K562 (cell line): ENCODE measurements around the gene TTLL8. TPM values are rescaled to one million over a fixed set of nuclear protein-coding genes. Genes with fewer than 3 reads are reported as not detected.
"Not testable (repeated sequence)": the region's sequence is repeated elsewhere in the genome, so short reads cannot be mapped to it uniquely, and the experiment has no call there.

Experiments used
- ATAC-seq: fragments of 200-7000 bp; cut with Tn5 transposase; 3 replicates; pipeline ENCODE4 v1.9.1; 2020; ENCODE audit warnings: moderate library complexity
- BruUV-seq: library from RNA; stranded (reverse); fragments of 400-500 nt; replicated peaks from 2 replicates; lab custom pipeline; 2021; lab: Mats Ljungman, UMichigan
- CTCF ChIA-PET: fragments of 300-600 bp; formaldehyde crosslinking; extraction: SDS; loops from one replicate; lab custom pipeline; 2021; ENCODE audit warnings: low intra/inter-chr PET ratio; lab: Yijun Ruan, JAX
- POLR2A ChIA-PET: fragments of 300-600, 350-650 bp; sonication (Branson Sonifier 250); formaldehyde crosslinking; extraction: SDS; loops from one replicate; lab custom pipeline; 2021; ENCODE audit warnings: antibody characterized with exemption, inconsistent platforms; lab: Yijun Ruan, JAX
- DNase-seq, 4 experiments: peaks; one replicate each; pipeline versions ENCODE4 v3.0.0 to v3.0.0-alpha.2; 2011 to 2018; ENCODE audit warnings: low spot score in 3 of 4, mixed read lengths in 3 of 4; ENCODE audit errors: extremely low read depth in 1 of 4
- FAIRE-seq: peaks from 2 replicates; lab custom pipeline; 2011; peaks lifted over from hg19 to GRCh38; lab: Jason Lieb, UNC
- H2AFZ ChIP-seq: 2 replicates; pipeline ENCODE4 v1.6.0; 2011; ENCODE audit warnings: low read depth, low read length, control low read depth, inconsistent platforms
- H3K27ac ChIP-seq: fragments of 200-600 bp; 3 replicates; pipeline ENCODE4 v1.8.0; 2011; ENCODE audit warnings: low read depth, mild to moderate bottlenecking, control low read depth, inconsistent platforms, low read length, moderate library complexity, mixed read lengths; ENCODE audit errors: extremely low read depth
- H3K27me3 ChIP-seq, 2 experiments: fragments of 300-600 bp in 1 of 2; 2 replicates in 1 of 2; 3 replicates in 1 of 2; pipeline versions ENCODE4 v1.6.0 to v1.8.0; 2011; ENCODE audit warnings: inconsistent platforms in 2 of 2, low read length in 2 of 2, mild to moderate bottlenecking in 1 of 2, mixed read lengths in 1 of 2, moderate library complexity in 1 of 2; ENCODE audit not compliant: control insufficient read depth in 2 of 2, insufficient read depth in 2 of 2
- H3K36me3 ChIP-seq: fragments of 300-600 bp; 3 replicates; pipeline ENCODE4 v1.8.0; 2011; ENCODE audit warnings: mild to moderate bottlenecking, low read length, inconsistent platforms; ENCODE audit not compliant: control insufficient read depth, insufficient read depth
- H3K4me1 ChIP-seq, 2 experiments: fragments of 200-600 bp in 1 of 2; replicated peaks in 1 of 2; 2 replicates in 1 of 2; 3 replicates in 1 of 2; pipeline versions ENCODE4 v1.5.1 to v1.8.0; 2011; ENCODE audit warnings: inconsistent platforms in 2 of 2, low read length in 2 of 2, mild to moderate bottlenecking in 1 of 2, mixed read lengths in 1 of 2, moderate library complexity in 1 of 2; ENCODE audit not compliant: control insufficient read depth in 2 of 2, insufficient read depth in 2 of 2
- H3K4me2 ChIP-seq: 2 replicates; pipeline ENCODE4 v1.6.1; 2011; ENCODE audit warnings: low read length, control low read depth, inconsistent platforms, mixed read lengths; ENCODE audit not compliant: insufficient read depth
- H3K4me3 ChIP-seq: fragments of 200-600 bp; sonication (generic), shearing (Covaris generic); 2 replicates; pipeline ENCODE4 v1.5.1; 2016; ENCODE audit warnings: control low read depth, inconsistent platforms
- H3K79me2 ChIP-seq: fragments of 200-600 bp; 3 replicates; pipeline ENCODE4 v1.8.0; 2011; ENCODE audit warnings: low read length, inconsistent platforms; ENCODE audit not compliant: control insufficient read depth, insufficient read depth
- H3K9ac ChIP-seq, 2 experiments: 2 replicates each; pipeline versions ENCODE4 v1.6.0 to v1.6.1; 2011; ENCODE audit warnings: low read depth in 2 of 2, low read length in 2 of 2, control low read depth in 1 of 2, inconsistent platforms in 1 of 2, mild to moderate bottlenecking in 1 of 2, mixed read lengths in 1 of 2; ENCODE audit not compliant: insufficient read depth in 1 of 2
- H3K9me1 ChIP-seq: one replicate; pipeline ENCODE4 v1.6.0; 2011; ENCODE audit warnings: inconsistent platforms, mild to moderate bottlenecking, low read length, moderate library complexity; ENCODE audit not compliant: control insufficient read depth, insufficient read depth
- H3K9me3 ChIP-seq: replicated peaks from 2 replicates; pipeline ENCODE4 v1.5.1; 2011; ENCODE audit warnings: low read depth, low read length, inconsistent platforms; ENCODE audit not compliant: control insufficient read depth, insufficient read depth
- H4K20me1 ChIP-seq: replicated peaks from 2 replicates; pipeline ENCODE4 v1.6.1; 2011; ENCODE audit warnings: low read length, inconsistent platforms, mixed read lengths; ENCODE audit not compliant: control insufficient read depth, insufficient read depth
- ARNT ChIP-seq, 2 experiments: fragments of 450-650 bp; IDR thresholded peaks; 2 replicates each; pipeline ENCODE4 v1.6.1; 2016; ENCODE audit warnings: mild to moderate bottlenecking in 1 of 2
- CEBPB ChIP-seq: fragments of 450-650 bp; IDR thresholded peaks from 2 replicates; pipeline ENCODE4 v1.6.1; 2016; ENCODE audit warnings: missing genetic modification characterization, missing compliant biosample characterization
- LEF1 ChIP-seq: fragments of 450-650 bp; IDR thresholded peaks from 2 replicates; pipeline ENCODE4 v1.6.1; 2016; ENCODE audit warnings: mild to moderate bottlenecking
- RAD21 ChIP-seq, 2 experiments: fragments of 250-450 bp in 1 of 2; fragments of 450-650 bp in 1 of 2; sonication (Bioruptor Pico) in 1 of 2; formaldehyde crosslinking in 1 of 2; IDR thresholded peaks in 1 of 2; conservative IDR thresholded peaks in 1 of 2; 2 replicates each; pipeline versions ENCODE4 v1.4.0 to v1.8.0; 2020 to 2022; ENCODE audit warnings: mild to moderate bottlenecking in 2 of 2, moderate library complexity in 1 of 2
- ZNF583 ChIP-seq: fragments of 250-450 bp; sonication (Bioruptor Pico); IDR thresholded peaks from 2 replicates; pipeline ENCODE4 v1.4.0; 2020
- WGBS: fragments of 100-300 bp; shearing (Covaris generic); methylation state at CpG from one replicate; pipeline ENCODE4 v1.1.6; 2016; ENCODE audit warnings: low coverage, mixed read lengths; ENCODE audit not compliant: insufficient coverage; ENCODE audit errors: missing lambda C conversion rate; 5-methylcytosine and 5-hydroxymethylcytosine counted together
- in situ Hi-C: fragments of 300-500 bp; cut with MboI; formaldehyde crosslinking; loops from 4 replicates; pipeline ENCODE4 v1.15.0; 2018; ENCODE audit warnings: inconsistent platforms, mixed read lengths
- intact Hi-C: fragments of 100-400 bp; cut with micrococcal nuclease; formaldehyde crosslinking; loops from 2 replicates; pipeline ENCODE4 v1.14.2; 2022
- polyA plus RNA-seq, 8 experiments: library from polyadenylated mRNA; depleted of rRNA in 4 of 8; stranded (reverse) in 5 of 8; unstranded in 3 of 8; fragments of >200 nt; fragmentation: Nextera tagmentation in 2 of 8; fragmentation: Illumina TruSeq in 1 of 8; extraction: Ambion mirVana in 2 of 8; extraction: Trizol in 1 of 8; gene quantifications; 2 replicates each; pipeline versions ENCODE4 v1.2.1 to v1.2.3, GENCODE V29; 2011 to 2014; ENCODE audit warnings: inconsistent platforms in 1 of 8, missing spikeins in 1 of 8
- total RNA-seq, 7 experiments: library from RNA; depleted of rRNA in 6 of 7; stranded (reverse); fragments of >200 nt in 6 of 7; fragmentation: Illumina TruSeq in 2 of 7; extraction: Trizol in 2 of 7; gene quantifications; 2 replicates each; pipeline versions ENCODE4 v1.2.1 to v1.2.3, GENCODE V29; 2011 to 2021; ENCODE audit warnings: low replicate concordance in 1 of 7
- TF ChIP-seq, protein P1 (sequence below), 3 experiments: IDR thresholded peaks in 2 of 3; conservative IDR thresholded peaks in 1 of 3; 2 replicates each; pipeline ENCODE4 v1.5.1; 2011 to 2012; ENCODE audit warnings: low read length in 3 of 3, mild to moderate bottlenecking in 3 of 3, control low read depth in 2 of 3, improper control_type of control experiment in 1 of 3, inconsistent platforms in 1 of 3, low read depth in 1 of 3, mixed read lengths in 1 of 3, moderate library complexity in 1 of 3; ENCODE audit not compliant: insufficient read depth in 2 of 3

TTLL8 gene
- total and polyA plus RNA-seq, 9 of the 15 experiments (the other 6 are each of a cell fraction or from before 2014, with no cell fraction given) = not detected

- H3K4me2 ChIP-seq, H3K4me3 ChIP-seq, in situ Hi-C loops, H3K27ac ChIP-seq, H3K79me2 ChIP-seq, H3K27me3 ChIP-seq, ATAC-seq, FAIRE-seq, H3K9me1 ChIP-seq, CTCF ChIA-PET, BruUV-seq, H3K4me1 ChIP-seq, H3K9ac ChIP-seq, POLR2A ChIA-PET, intact Hi-C loops, H4K20me1 ChIP-seq, H3K36me3 ChIP-seq, H3K9me3 ChIP-seq, DNase-seq, H2AFZ ChIP-seq: not testable (repeated sequence)
- 66% methylated on average over 7 of the region's 7 CpGs for WGBS
These were observed 76.3 kb downstream of the TTLL8 start for GRCh38 chr22:49981799-49982198.

- DNase-seq (peak; percentile 45 to 67 (median 46)), ATAC-seq (peak; percentile 84), FAIRE-seq (peak; percentile 83)
- Histone ChIP-seq H3K27ac (no peak overlapping the region), H3K79me2 (no peaks in the 10 kb centered on the region), H3K27me3 (no peaks in the 10 kb centered on the region; a peak in 1 of 5 replicates), H4K20me1 (no peaks in the 10 kb centered on the region), H3K9ac (no peak overlapping the region), H3K9me3 (no peaks in the 10 kb centered on the region), H3K4me1 (peaks cover 5 to 13% of the 10 kb centered on the region in 2 experiments; a peak in 4 of 5 replicates), H3K36me3 (no peaks in the 10 kb centered on the region), H3K4me2 (no peak overlapping the region), H3K4me3 (no peak overlapping the region), H3K9me1 (no peaks in the 10 kb centered on the region), H2AFZ (no peak overlapping the region)
- in situ Hi-C loops (no loop called here), intact Hi-C loops (no loop called here)
- 35% methylated on average over 6 of the region's 7 CpGs for WGBS
- POLR2A ChIA-PET = interaction anchor here (1.4 kb wide), 1 partner anchor 9 kb away, joined by 4 read pairs; no protein-coding TSS in a partner anchor
- CTCF ChIA-PET = interaction anchor here (0.5 kb wide), 1 partner anchor 11 kb away, joined by 3 read pairs; no protein-coding TSS in a partner anchor
- TF ChIP-seq RAD21 (CRISPR knock-in tag; conservative IDR thresholded peaks at IDR 0.05 in 1 of 2, IDR thresholded peaks at IDR 0.05 in 1 of 2) = peak in 1 of 2 experiments; percentile 20; a peak in 1 of 4 replicates
- 0 out of 4 replicates have a peak, but pooled peaks of 1 of the 2 experiments have one; percentile 38 for TF ChIP-seq ARNT (IDR thresholded peaks at IDR 0.05)
- TF ChIP-seq CEBPB = peak; percentile 39; the same call in 1 of the 2 replicates
- TF ChIP-seq, protein P1, sequence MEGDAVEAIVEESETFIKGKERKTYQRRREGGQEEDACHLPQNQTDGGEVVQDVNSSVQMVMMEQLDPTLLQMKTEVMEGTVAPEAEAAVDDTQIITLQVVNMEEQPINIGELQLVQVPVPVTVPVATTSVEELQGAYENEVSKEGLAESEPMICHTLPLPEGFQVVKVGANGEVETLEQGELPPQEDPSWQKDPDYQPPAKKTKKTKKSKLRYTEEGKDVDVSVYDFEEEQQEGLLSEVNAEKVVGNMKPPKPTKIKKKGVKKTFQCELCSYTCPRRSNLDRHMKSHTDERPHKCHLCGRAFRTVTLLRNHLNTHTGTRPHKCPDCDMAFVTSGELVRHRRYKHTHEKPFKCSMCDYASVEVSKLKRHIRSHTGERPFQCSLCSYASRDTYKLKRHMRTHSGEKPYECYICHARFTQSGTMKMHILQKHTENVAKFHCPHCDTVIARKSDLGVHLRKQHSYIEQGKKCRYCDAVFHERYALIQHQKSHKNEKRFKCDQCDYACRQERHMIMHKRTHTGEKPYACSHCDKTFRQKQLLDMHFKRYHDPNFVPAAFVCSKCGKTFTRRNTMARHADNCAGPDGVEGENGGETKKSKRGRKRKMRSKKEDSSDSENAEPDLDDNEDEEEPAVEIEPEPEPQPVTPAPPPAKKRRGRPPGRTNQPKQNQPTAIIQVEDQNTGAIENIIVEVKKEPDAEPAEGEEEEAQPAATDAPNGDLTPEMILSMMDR (IDR thresholded peaks at IDR 0.05 in 2 of 3, conservative IDR thresholded peaks at IDR 0.05 in 1 of 3; ENCODE audit: insufficient read depth in 2 of 3, low read depth in 1 of 3, low read length in 3 of 3) = peak; percentile 54 to 66 (median 61)
- TF ChIP-seq ZNF583 (CRISPR knock-in tag) = peak; percentile 92; the same call in 1 of the 2 replicates
- TF ChIP-seq LEF1 = no peak
- BruUV-seq = no TSS peak
These were observed 78.4 kb downstream of the TTLL8 start for GRCh38 chr22:49979587-49980264.
